Thyroid gland (tissue), 4 donors: Measurements from ENCODE around the gene ATOH1. TPM values are rescaled to one million over a fixed set of nuclear protein-coding genes. Genes with fewer than 3 reads are reported as not detected.

ENCODE experiments used
- DNase-seq, 2 donors: peaks; one replicate each; pipeline ENCODE4 v3.0.0-alpha.2; 2019
- H3K27ac ChIP-seq, 3 donors: fragments of 200-600 bp; sonication (generic); 1 replicate in 2 of 3; 2 replicates in 1 of 3; pipeline ENCODE4 v1.5.1; 2016 to 2019; ENCODE audit warnings: mild to moderate bottlenecking in 1 of 3, moderate library complexity in 1 of 3
- H3K27me3 ChIP-seq: fragments of 200-600 bp; sonication (generic); one replicate; pipeline ENCODE4 v1.5.1; 2019
- H3K36me3 ChIP-seq, 2 donors: fragments of 200-600 bp; sonication (generic); one replicate each; pipeline ENCODE4 v1.5.1; 2016 to 2019
- H3K4me1 ChIP-seq, 2 donors: fragments of 200-600 bp; sonication (generic); one replicate each; pipeline ENCODE4 v1.5.1; 2017 to 2019
- H3K4me3 ChIP-seq, 3 donors: fragments of 200-600 bp; sonication (generic); replicated peaks in 1 of 3; 1 replicate in 2 of 3; 2 replicates in 1 of 3; pipeline ENCODE4 v1.5.1; 2016; ENCODE audit warnings: mild to moderate bottlenecking in 1 of 3
- H3K9me3 ChIP-seq: fragments of 200-600 bp; sonication (generic); one replicate; pipeline ENCODE4 v1.5.1; 2017
- CTCF ChIP-seq, 6 experiments: fragments of 200-600 bp in 3 of 6; fragments of 450-650 bp in 3 of 6; sonication (generic) in 3 of 6; IDR thresholded peaks; one replicate each; pipeline ENCODE4 v1.5.1; 2016 to 2019; ENCODE audit warnings: antibody characterized with exemption in 6 of 6, mild to moderate bottlenecking in 2 of 6, inconsistent platforms in 1 of 6, moderate library complexity in 1 of 6
- POLR2A ChIP-seq, 2 donors: fragments of 450-650 bp; IDR thresholded peaks; one replicate each; pipeline ENCODE4 v1.6.1; 2017; ENCODE audit warnings: antibody characterized with exemption in 2 of 2, mild to moderate bottlenecking in 2 of 2, moderate library complexity in 1 of 2
- WGBS, 2 donors: methylation state at CpG; one replicate each; pipeline ENCODE4 v1.1.5; 2017; 5-methylcytosine and 5-hydroxymethylcytosine counted together
- intact Hi-C: fragments of 100-400 bp; cut with DNase I; formaldehyde crosslinking; loops from one replicate; pipeline ENCODE4 v1.15.1; 2023
- total RNA-seq, 4 donors: library from RNA; depleted of rRNA; stranded (reverse); fragments of >200 nt; gene quantifications; one replicate each; pipeline ENCODE4 v1.2.3, GENCODE V29; 2016

The ATOH1 gene
- total RNA-seq, 4 donors from 2014 or later: not detected

DNA sequence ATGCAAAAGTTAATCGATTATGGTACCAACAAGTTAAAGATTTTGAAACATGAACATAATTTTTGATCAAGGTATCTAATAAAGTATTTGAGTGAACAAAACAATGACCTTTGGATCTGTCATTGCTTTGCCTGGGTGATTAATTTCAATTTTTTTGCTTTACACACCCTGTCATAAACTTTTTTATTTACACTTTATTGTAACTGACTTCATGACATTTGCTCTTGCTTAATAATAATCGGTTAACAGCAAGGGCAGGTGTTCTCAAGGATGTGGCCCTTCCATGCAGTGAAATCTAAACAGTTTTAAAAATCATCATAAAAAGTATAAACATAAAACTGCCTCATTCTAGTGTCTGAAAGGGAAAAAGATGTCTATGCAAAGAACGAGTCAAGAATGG is 24.1 kb downstream of the ATOH1 start:
- intact Hi-C loops: no loop called here
- Histone ChIP-seq H3K27me3 (no peaks in the 10 kb centered on the region), H3K27ac (no peak overlapping the region), H3K4me3 (no peak overlapping the region), H3K36me3 (no peaks in the 10 kb centered on the region), H3K4me1 (no peaks in the 10 kb centered on the region), H3K9me3 (no peaks in the 10 kb centered on the region)
- 91 to 92% methylated on average over 3 of the region's 3 CpGs for WGBS, 2 donors
- TF ChIP-seq POLR2A (IDR thresholded peaks at IDR 0.05): no peak
- no peak for TF ChIP-seq CTCF (IDR thresholded peaks at IDR 0.05)
- no peak for DNase-seq

- no peaks in the 10 kb centered on the region for H3K9me3 ChIP-seq
- no peaks in the 10 kb centered on the region for H3K36me3 ChIP-seq
- 58 to 69% methylated on average over 1 of the region's 1 CpG for WGBS, 2 donors
- no peak for DNase-seq
- H3K4me1 ChIP-seq: no peaks in the 10 kb centered on the region
- no peaks in the 10 kb centered on the region for H3K27me3 ChIP-seq
- no peak overlapping the region for H3K27ac ChIP-seq
- no peak overlapping the region for H3K4me3 ChIP-seq
- no peak for TF ChIP-seq POLR2A (IDR thresholded peaks at IDR 0.05)
- no peak for TF ChIP-seq CTCF (IDR thresholded peaks at IDR 0.05)
- intact Hi-C loops: no loop called here
These were observed 27.4 kb downstream of the ATOH1 start for GRCh38 chr4:93855926-93856325.

- intact Hi-C loops: loop anchor here (2.0 kb wide), 1 partner anchor 17 kb away; no protein-coding TSS in a partner anchor
- WGBS, 2 donors: 89% methylated on average over 2 of the region's 2 CpGs
- no peaks in the 10 kb centered on the region for H3K36me3 ChIP-seq
- TF ChIP-seq CTCF (IDR thresholded peaks at IDR 0.05): no peak
- TF ChIP-seq POLR2A (IDR thresholded peaks at IDR 0.05): no peak
- no peaks in the 10 kb centered on the region for H3K27me3 ChIP-seq
- H3K4me1 ChIP-seq: no peaks in the 10 kb centered on the region
- no peak for DNase-seq
- no peak overlapping the region for H3K27ac ChIP-seq
- H3K4me3 ChIP-seq: no peak overlapping the region
- H3K9me3 ChIP-seq: no peaks in the 10 kb centered on the region
These were observed 37.1 kb downstream of the ATOH1 start for GRCh38 chr4:93865650-93866049.

GRCh38 chr4:93867416-93868001 is 39.0 kb downstream of the ATOH1 start:
- TF ChIP-seq POLR2A (IDR thresholded peaks at IDR 0.05): no peak
- TF ChIP-seq CTCF (IDR thresholded peaks at IDR 0.05): no peak
- WGBS, 2 donors: 89 to 91% methylated on average over 7 of the region's 7 CpGs

GRCh38 chr4:93870876-93871458 is 42.4 kb downstream of the ATOH1 start:
- H3K4me1 ChIP-seq: no peaks in the 10 kb centered on the region
- no peak overlapping the region for H3K4me3 ChIP-seq
- H3K36me3 ChIP-seq: no peaks in the 10 kb centered on the region
- no peak overlapping the region for H3K27ac ChIP-seq
- intact Hi-C loops: no loop called here
- no peak for TF ChIP-seq CTCF (IDR thresholded peaks at IDR 0.05)
- no peak for TF ChIP-seq POLR2A (IDR thresholded peaks at IDR 0.05)
- WGBS, 2 donors: 84 to 87% methylated on average over 6 of the region's 6 CpGs
- no peaks in the 10 kb centered on the region for H3K27me3 ChIP-seq
- no peak for DNase-seq
- H3K9me3 ChIP-seq: no peaks in the 10 kb centered on the region

More at GRCh38 chr4:93867416-93868001, 39.0 kb downstream of the ATOH1 start:
- no peak for DNase-seq
- Histone ChIP-seq H3K36me3 (no peaks in the 10 kb centered on the region), H3K9me3 (no peaks in the 10 kb centered on the region), H3K27me3 (no peaks in the 10 kb centered on the region), H3K4me1 (no peaks in the 10 kb centered on the region), H3K27ac (no peak overlapping the region), H3K4me3 (no peak overlapping the region)
- intact Hi-C loops: loop anchor here (2.0 kb wide), 1 partner anchor 19 kb away; no protein-coding TSS in a partner anchor
